ENCODE results near the gene CD47. TPM values are rescaled to one million over a fixed set of nuclear protein-coding genes. Genes with fewer than 3 reads are reported as not detected.

CD47 gene
- total and polyA plus RNA-seq, 2 of the 13 experiments (the other 11 are each of a cell fraction or from before 2014, with no cell fraction given): 3.3 to 6.5 TPM

GRCh38 chr3:108037770-108038169 lies 53.1 kb downstream of the CD47 start:
- FAIRE-seq: no peak
- peaks cover 0 to 8% of the 10 kb centered on the region in 2 experiments; a peak in 2 of 5 replicates for H3K27me3 ChIP-seq (ENCODE audit: control insufficient read depth in 1 of 2, insufficient read depth in 2 of 2, low read length in 2 of 2)
- H3K4me2 ChIP-seq (ENCODE audit: low read depth, low read length): no peak overlapping the region
- no peak for TF ChIP-seq ZSCAN9 (CRISPR knock-in tag; IDR thresholded peaks at IDR 0.05; ENCODE audit: borderline replicate concordance)
- TF ChIP-seq, protein P1, sequence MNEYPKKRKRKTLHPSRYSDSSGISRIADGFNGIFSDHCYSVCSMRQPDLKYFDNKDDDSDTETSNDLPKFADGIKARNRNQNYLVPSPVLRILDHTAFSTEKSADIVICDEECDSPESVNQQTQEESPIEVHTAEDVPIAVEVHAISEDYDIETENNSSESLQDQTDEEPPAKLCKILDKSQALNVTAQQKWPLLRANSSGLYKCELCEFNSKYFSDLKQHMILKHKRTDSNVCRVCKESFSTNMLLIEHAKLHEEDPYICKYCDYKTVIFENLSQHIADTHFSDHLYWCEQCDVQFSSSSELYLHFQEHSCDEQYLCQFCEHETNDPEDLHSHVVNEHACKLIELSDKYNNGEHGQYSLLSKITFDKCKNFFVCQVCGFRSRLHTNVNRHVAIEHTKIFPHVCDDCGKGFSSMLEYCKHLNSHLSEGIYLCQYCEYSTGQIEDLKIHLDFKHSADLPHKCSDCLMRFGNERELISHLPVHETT (CRISPR knock-in tag; conservative IDR thresholded peaks at IDR 0.05): no peak
- no peak for TF ChIP-seq ATF1 (CRISPR knock-in tag; IDR thresholded peaks at IDR 0.05)
- TF ChIP-seq, protein P2, sequence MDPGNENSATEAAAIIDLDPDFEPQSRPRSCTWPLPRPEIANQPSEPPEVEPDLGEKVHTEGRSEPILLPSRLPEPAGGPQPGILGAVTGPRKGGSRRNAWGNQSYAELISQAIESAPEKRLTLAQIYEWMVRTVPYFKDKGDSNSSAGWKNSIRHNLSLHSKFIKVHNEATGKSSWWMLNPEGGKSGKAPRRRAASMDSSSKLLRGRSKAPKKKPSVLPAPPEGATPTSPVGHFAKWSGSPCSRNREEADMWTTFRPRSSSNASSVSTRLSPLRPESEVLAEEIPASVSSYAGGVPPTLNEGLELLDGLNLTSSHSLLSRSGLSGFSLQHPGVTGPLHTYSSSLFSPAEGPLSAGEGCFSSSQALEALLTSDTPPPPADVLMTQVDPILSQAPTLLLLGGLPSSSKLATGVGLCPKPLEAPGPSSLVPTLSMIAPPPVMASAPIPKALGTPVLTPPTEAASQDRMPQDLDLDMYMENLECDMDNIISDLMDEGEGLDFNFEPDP (CRISPR knock-in tag; conservative IDR thresholded peaks at IDR 0.05): no peak
- TF ChIP-seq ZSCAN29 (CRISPR knock-in tag; conservative IDR thresholded peaks at IDR 0.05): no peak
- TF ChIP-seq ZNF543 (CRISPR knock-in tag; IDR thresholded peaks at IDR 0.05): no peak
- TF ChIP-seq TCF7 (IDR thresholded peaks at IDR 0.05; ENCODE audit: low read depth): no peak
- TF ChIP-seq ZNF704 (CRISPR knock-in tag; IDR thresholded peaks at IDR 0.05; ENCODE audit: borderline replicate concordance): no peak
- no peak for TF ChIP-seq PREB (CRISPR knock-in tag; IDR thresholded peaks at IDR 0.05)
- TF ChIP-seq FOXK2 (IDR thresholded peaks at IDR 0.05): no peak
- TF ChIP-seq ZMYM4 (CRISPR knock-in tag; IDR thresholded peaks at IDR 0.05): no peak
- TF ChIP-seq ZNF761 (CRISPR knock-in tag; conservative IDR thresholded peaks at IDR 0.05): no peak
- TF ChIP-seq ZNF549 (CRISPR knock-in tag; IDR thresholded peaks at IDR 0.05): no peak
- TF ChIP-seq ZNF7 (CRISPR knock-in tag; IDR thresholded peaks at IDR 0.05): no peak
- TF ChIP-seq RFX1 (IDR thresholded peaks at IDR 0.05): no peak
- TF ChIP-seq MAFF (IDR thresholded peaks at IDR 0.05; ENCODE audit: low read depth, low read length): no peak
- in situ Hi-C loops (cut with HindIII; ENCODE audit: extremely low pct_ligation_motif_present, low pct_unique_long_range_greater_than_20kb) (no loop called here), intact Hi-C loops (cut with micrococcal nuclease; ENCODE audit: unreplicated experiment) (no loop called here)
- H3K4me3 ChIP-seq (replicated peaks in 1 of 3; ENCODE audit: insufficient read depth in 1 of 3, low read depth in 2 of 3, low read length in 3 of 3): no peak overlapping the region
- ChIA-PET CTCF (ENCODE audit: low intra/inter-chr PET ratio, low total read pairs) (no interaction called here), POLR2A (no interaction called here)
- H3K79me2 ChIP-seq (ENCODE audit: insufficient read depth, low read length): no peaks in the 10 kb centered on the region
- H4K20me1 ChIP-seq (ENCODE audit: insufficient read depth, low read length): no peaks in the 10 kb centered on the region
- DNase-seq (ENCODE audit: low spot score): no peak
- 37% methylated on average over 3 of the region's 3 CpGs for WGBS (ENCODE audit: low lambda C conversion rate)
- no peaks in the 10 kb centered on the region for H3K36me3 ChIP-seq (replicated peaks in 1 of 2; ENCODE audit: control insufficient read depth in 1 of 2, insufficient read depth in 2 of 2, low read length in 2 of 2)
- H3K9me3 ChIP-seq (ENCODE audit: low read length): no peaks in the 10 kb centered on the region
- BruUV-seq (replicated peaks): no TSS peak
- no peaks in the 10 kb centered on the region for H3K4me1 ChIP-seq (ENCODE audit: insufficient read depth, low read length)
- no peak overlapping the region for H2AFZ ChIP-seq (ENCODE audit: low read length)
- no peak overlapping the region for H3K27ac ChIP-seq (ENCODE audit: extremely low read length, insufficient read depth, low read length)
- H3K9ac ChIP-seq (ENCODE audit: insufficient read depth, low read depth, low read length): no peak overlapping the region
- no peak for ATAC-seq
